Transverse colon (tissue), 3 donors: ENCODE data around the gene TNXB.

ENCODE experiments used
- POLR2A ChIP-seq: fragments of 450-650 bp; IDR thresholded peaks from one replicate; pipeline ENCODE4 v1.6.1; 2016; ENCODE audit warnings: antibody characterized with exemption, mild to moderate bottlenecking, moderate library complexity
- TF ChIP-seq, protein P1 (sequence below), 5 experiments: fragments of 200-600 bp in 3 of 5; fragments of 450-650 bp in 2 of 5; sonication (generic) in 3 of 5; IDR thresholded peaks; 1 replicate in 2 of 5; 2 replicates in 3 of 5; pipeline ENCODE4 v1.5.1; 2016 to 2017; ENCODE audit warnings: antibody characterized with exemption in 5 of 5, inconsistent platforms in 3 of 5, mild to moderate bottlenecking in 2 of 5, moderate library complexity in 1 of 5

GRCh38 chr6:32060966-32061655 is 48.0 kb downstream of the TNXB start:
- TF ChIP-seq, protein P1, sequence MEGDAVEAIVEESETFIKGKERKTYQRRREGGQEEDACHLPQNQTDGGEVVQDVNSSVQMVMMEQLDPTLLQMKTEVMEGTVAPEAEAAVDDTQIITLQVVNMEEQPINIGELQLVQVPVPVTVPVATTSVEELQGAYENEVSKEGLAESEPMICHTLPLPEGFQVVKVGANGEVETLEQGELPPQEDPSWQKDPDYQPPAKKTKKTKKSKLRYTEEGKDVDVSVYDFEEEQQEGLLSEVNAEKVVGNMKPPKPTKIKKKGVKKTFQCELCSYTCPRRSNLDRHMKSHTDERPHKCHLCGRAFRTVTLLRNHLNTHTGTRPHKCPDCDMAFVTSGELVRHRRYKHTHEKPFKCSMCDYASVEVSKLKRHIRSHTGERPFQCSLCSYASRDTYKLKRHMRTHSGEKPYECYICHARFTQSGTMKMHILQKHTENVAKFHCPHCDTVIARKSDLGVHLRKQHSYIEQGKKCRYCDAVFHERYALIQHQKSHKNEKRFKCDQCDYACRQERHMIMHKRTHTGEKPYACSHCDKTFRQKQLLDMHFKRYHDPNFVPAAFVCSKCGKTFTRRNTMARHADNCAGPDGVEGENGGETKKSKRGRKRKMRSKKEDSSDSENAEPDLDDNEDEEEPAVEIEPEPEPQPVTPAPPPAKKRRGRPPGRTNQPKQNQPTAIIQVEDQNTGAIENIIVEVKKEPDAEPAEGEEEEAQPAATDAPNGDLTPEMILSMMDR (IDR thresholded peaks at IDR 0.05) = no peak
- no peak for TF ChIP-seq POLR2A
